GM10266 (cell line): ENCODE data around the gene ZMYND10.

Experiments used
- DNase-seq: peaks from one replicate; pipeline ENCODE4 v3.0.0; 2012; ENCODE audit errors: extremely low spot score
- CTCF ChIP-seq: IDR thresholded peaks from 2 replicates; pipeline ENCODE4 v1.5.1; 2012; ENCODE audit warnings: mild to moderate bottlenecking, low read depth; ENCODE audit not compliant: control insufficient read depth, insufficient read depth; ENCODE audit errors: missing control alignments

Gene ZMYND10

GRCh38 chr3:50353245-50354004 lies 7.9 kb upstream of the ZMYND10 start:
- TF ChIP-seq CTCF = no peak
- no peak for DNase-seq

GRCh38 chr3:50352781-50353180 lies 7.2 kb upstream of the ZMYND10 start:
- no peak for DNase-seq
- TF ChIP-seq CTCF = no peak

GRCh38 chr3:50351323-50351697 lies 5.8 kb upstream of the ZMYND10 start:
- no peak for DNase-seq
- TF ChIP-seq CTCF = no peak

- DNase-seq = peak; percentile 94
- no peak for TF ChIP-seq CTCF
Observed at GRCh38 chr3:50350527-50351322, 5.2 kb upstream of the ZMYND10 start, which contains the start of the genes CYB561D2 and NPRL2. CYB561D2 (plus strand) TSS chr3:50350862; CDS start chr3:50351434, 572 bp downstream. NPRL2 (minus strand) TSS chr3:50350775; CDS start chr3:50350652, 123 bp downstream.

GRCh38 chr3:50350213-50350526 lies 4.6 kb upstream of the ZMYND10 start:
- no peak for DNase-seq
- TF ChIP-seq CTCF = no peak

GRCh38 chr3:50347187-50347813 lies 1.8 kb upstream of the ZMYND10 start:
- TF ChIP-seq CTCF = peak; percentile 66
- no peak for DNase-seq
